Right lobe of liver (tissue), 4 donors: ENCODE results near the gene C3orf80.

Source experiments
- POLR2A ChIP-seq: fragments of 450-650 bp; IDR thresholded peaks from one replicate; pipeline ENCODE4 v1.6.1; 2017; ENCODE audit warnings: antibody characterized with exemption, mild to moderate bottlenecking
- TF ChIP-seq, protein P1 (sequence below), 4 donors: fragments of 200-600 bp in 3 of 4; fragments of 450-650 bp in 1 of 4; IDR thresholded peaks; one replicate each; pipeline versions ENCODE4 v1.5.1 to v1.8.0; 2016 to 2022; ENCODE audit warnings: antibody characterized with exemption in 4 of 4, mild to moderate bottlenecking in 2 of 4
- donor health status: DM: no; HTN: no; CAD: no.
- donor health status: DM: no; HTN: no; CAD: no.
- donor health status: DM: no; HTN: yes; CAD: no.

DNA sequence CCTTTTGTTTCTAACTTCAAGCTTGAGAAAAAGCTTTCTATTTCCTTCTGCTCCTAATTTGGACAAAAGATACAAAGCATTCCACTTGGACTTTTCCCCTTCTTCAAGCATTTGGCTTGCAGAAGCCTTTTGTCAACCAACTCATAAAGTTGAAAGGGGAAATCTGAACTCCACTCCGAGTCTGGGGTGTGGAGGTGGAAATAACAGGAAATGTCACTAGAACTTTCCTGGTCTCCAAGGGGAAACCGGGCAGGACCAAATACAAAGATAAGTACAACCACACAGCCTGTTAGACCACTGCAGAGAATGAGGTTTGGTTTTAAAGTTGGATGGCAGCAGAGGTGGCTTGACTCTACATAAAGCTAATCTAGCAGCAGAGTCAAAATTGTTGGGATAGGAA lies 4.2 kb upstream of the C3orf80 start:
- TF ChIP-seq, protein P1, sequence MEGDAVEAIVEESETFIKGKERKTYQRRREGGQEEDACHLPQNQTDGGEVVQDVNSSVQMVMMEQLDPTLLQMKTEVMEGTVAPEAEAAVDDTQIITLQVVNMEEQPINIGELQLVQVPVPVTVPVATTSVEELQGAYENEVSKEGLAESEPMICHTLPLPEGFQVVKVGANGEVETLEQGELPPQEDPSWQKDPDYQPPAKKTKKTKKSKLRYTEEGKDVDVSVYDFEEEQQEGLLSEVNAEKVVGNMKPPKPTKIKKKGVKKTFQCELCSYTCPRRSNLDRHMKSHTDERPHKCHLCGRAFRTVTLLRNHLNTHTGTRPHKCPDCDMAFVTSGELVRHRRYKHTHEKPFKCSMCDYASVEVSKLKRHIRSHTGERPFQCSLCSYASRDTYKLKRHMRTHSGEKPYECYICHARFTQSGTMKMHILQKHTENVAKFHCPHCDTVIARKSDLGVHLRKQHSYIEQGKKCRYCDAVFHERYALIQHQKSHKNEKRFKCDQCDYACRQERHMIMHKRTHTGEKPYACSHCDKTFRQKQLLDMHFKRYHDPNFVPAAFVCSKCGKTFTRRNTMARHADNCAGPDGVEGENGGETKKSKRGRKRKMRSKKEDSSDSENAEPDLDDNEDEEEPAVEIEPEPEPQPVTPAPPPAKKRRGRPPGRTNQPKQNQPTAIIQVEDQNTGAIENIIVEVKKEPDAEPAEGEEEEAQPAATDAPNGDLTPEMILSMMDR (IDR thresholded peaks at IDR 0.05), result no peak
- TF ChIP-seq POLR2A, result no peak
